IgD-negative memory B cell (primary cell): ENCODE data around the gene MEF2D. TPM values are rescaled to one million over a fixed set of nuclear protein-coding genes. Genes with fewer than 3 reads are reported as not detected.
A peak's percentile ranks its signal among the peaks of the same experiment; 100 is the strongest.

Experiments
- H3K27ac Mint-ChIP-seq, 3 donors: one replicate each; pipeline ENCODE4 v1.8.0; 2020 to 2022; ENCODE audit warnings: mild to moderate bottlenecking in 3 of 3, mixed read lengths in 3 of 3, moderate library complexity in 1 of 3
- H3K27me3 Mint-ChIP-seq: one replicate; pipeline ENCODE4 v1.8.0; 2021; ENCODE audit warnings: mixed read lengths
- H3K36me3 Mint-ChIP-seq: one replicate; pipeline ENCODE4 v1.8.0; 2020; ENCODE audit warnings: mild to moderate bottlenecking, mixed read lengths
- H3K4me1 Mint-ChIP-seq, 3 donors: one replicate each; pipeline ENCODE4 v1.8.0; 2020 to 2022; ENCODE audit warnings: mixed read lengths in 3 of 3, mild to moderate bottlenecking in 1 of 3
- H3K4me3 Mint-ChIP-seq, 4 donors: one replicate each; pipeline ENCODE4 v1.8.0; 2020 to 2022; ENCODE audit warnings: mild to moderate bottlenecking in 4 of 4, mixed read lengths in 4 of 4, moderate library complexity in 3 of 4
- H3K9me3 Mint-ChIP-seq, 3 donors: one replicate each; pipeline ENCODE4 v1.8.0; 2020 to 2021; ENCODE audit warnings: mixed read lengths in 3 of 3, mild to moderate bottlenecking in 1 of 3
- polyA plus RNA-seq: library from polyadenylated mRNA; unstranded; fragments of 300-500 nt; fragmentation: Illumina TruSeq; gene quantifications from one replicate; pipeline ENCODE4 v1.2.3, GENCODE V29; 2021

MEF2D gene
- polyA plus RNA-seq = 16.2 TPM

- H3K4me1 Mint-ChIP-seq = peaks cover 54 to 63% (median 62%) of the 10 kb centered on the region in 3 donors
- no peaks in the 10 kb centered on the region for H3K9me3 Mint-ChIP-seq
- H3K4me3 Mint-ChIP-seq = peak within 1 kb of the TSS; percentile 80 to 97 (median 92)
- H3K27me3 Mint-ChIP-seq = peaks cover 2% of the 10 kb centered on the region
- no peaks in the 10 kb centered on the region for H3K36me3 Mint-ChIP-seq
- peak within 1 kb of the TSS; percentile 92 to 98 (median 97) for H3K27ac Mint-ChIP-seq
Measured at GRCh38 chr1:156500543-156500792, at the start of gene MEF2D. MEF2D (minus strand) TSS chr1:156500775; CDS start chr1:156483292, 17,483 bp downstream.

DNA sequence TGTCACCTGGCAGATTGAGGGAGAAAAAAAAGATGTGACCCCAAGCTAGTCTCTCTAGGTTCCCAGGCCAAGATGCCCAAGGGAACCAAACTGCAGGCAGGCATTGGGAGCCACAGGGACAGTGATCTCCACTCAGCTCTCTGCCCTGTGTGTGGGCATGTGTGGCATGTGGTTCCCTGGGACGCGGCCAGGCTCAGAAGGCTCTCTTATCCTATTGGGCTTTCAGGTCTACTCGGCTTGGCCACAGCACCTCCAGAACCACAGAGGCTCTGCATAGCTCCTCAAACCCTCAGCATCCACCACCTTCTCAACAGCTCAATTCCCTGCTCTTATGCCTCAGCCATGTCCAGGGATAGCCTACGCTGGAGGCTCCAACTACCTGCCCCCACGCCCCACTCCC is 49.8 kb upstream of the MEF2D start:
- H3K27ac Mint-ChIP-seq = peak overlapping the region in 1 of 3 donors; percentile 50
- no peaks in the 10 kb centered on the region for H3K36me3 Mint-ChIP-seq
- H3K4me3 Mint-ChIP-seq = no peak overlapping the region
- H3K9me3 Mint-ChIP-seq = no peaks in the 10 kb centered on the region
- peaks cover 12 to 20% (median 16%) of the 10 kb centered on the region in 3 donors for H3K4me1 Mint-ChIP-seq
- no peaks in the 10 kb centered on the region for H3K27me3 Mint-ChIP-seq

- Mint-ChIP-seq H3K36me3 (no peaks in the 10 kb centered on the region), H3K4me3 (no peak overlapping the region), H3K4me1 (peaks cover 12 to 20% (median 16%) of the 10 kb centered on the region in 3 donors), H3K27ac (peak overlapping the region in 1 of 3 donors; percentile 71), H3K9me3 (no peaks in the 10 kb centered on the region), H3K27me3 (no peaks in the 10 kb centered on the region)
Measured at GRCh38 chr1:156549831-156550230, 49.3 kb upstream of the MEF2D start.

DNA sequence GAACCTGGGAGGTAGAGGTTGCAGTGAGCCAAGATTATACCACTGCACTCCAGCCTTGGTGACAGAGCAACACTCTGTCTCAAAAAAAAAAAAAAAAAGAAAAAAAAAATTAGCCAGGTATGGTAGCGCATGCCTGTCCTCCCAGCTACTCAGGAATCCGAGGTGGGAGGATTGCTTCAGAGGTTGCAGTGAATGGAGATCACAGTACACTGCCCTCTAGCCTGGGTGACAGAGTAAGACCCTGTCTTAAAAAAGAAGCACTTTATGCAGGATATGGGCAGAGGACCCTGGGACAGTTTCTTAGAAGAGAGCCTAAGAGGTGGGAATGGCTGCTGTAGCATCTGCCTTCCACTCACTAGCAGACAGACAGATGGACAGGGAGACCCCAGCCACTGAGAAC is 48.8 kb upstream of the MEF2D start:
- no peak overlapping the region for H3K4me3 Mint-ChIP-seq
- no peaks in the 10 kb centered on the region for H3K9me3 Mint-ChIP-seq
- H3K27ac Mint-ChIP-seq = no peak overlapping the region
- H3K4me1 Mint-ChIP-seq = peaks cover 12 to 21% (median 16%) of the 10 kb centered on the region in 3 donors
- no peaks in the 10 kb centered on the region for H3K27me3 Mint-ChIP-seq
- no peaks in the 10 kb centered on the region for H3K36me3 Mint-ChIP-seq

DNA sequence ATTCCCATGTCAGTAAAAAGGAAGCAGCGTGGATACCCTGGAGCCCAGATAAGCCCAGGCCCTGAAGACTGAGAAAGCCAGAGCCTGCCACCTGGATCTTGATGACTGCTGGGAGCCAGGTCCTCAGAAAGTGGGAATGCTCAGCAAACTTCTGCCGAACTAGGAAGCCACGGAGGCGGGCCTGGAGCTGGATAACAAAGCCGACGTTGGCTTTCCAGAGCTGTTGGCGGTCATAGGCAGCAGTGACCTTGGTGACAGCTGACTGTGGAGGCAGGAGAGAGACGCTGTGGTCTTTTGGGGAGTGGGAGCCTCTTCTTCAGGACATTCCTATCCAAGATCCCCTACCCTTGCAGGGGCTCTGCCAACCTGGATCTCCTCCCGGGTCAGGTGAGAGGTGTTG is 47.4 kb upstream of the MEF2D start:
- H3K9me3 Mint-ChIP-seq = no peaks in the 10 kb centered on the region
- H3K4me1 Mint-ChIP-seq = peaks cover 8 to 16% (median 13%) of the 10 kb centered on the region in 3 donors
- no peak overlapping the region for H3K27ac Mint-ChIP-seq
- no peaks in the 10 kb centered on the region for H3K36me3 Mint-ChIP-seq
- H3K27me3 Mint-ChIP-seq = no peaks in the 10 kb centered on the region
- no peak overlapping the region for H3K4me3 Mint-ChIP-seq

- Mint-ChIP-seq H3K36me3 (no peaks in the 10 kb centered on the region), H3K27me3 (no peaks in the 10 kb centered on the region), H3K27ac (no peak overlapping the region), H3K4me3 (no peak overlapping the region), H3K9me3 (no peaks in the 10 kb centered on the region), H3K4me1 (peaks cover 5 to 12% (median 10%) of the 10 kb centered on the region in 3 donors)
Measured at GRCh38 chr1:156547434-156547833, 46.9 kb upstream of the MEF2D start.

GRCh38 chr1:156546267-156546666 is 45.7 kb upstream of the MEF2D start:
- Mint-ChIP-seq H3K4me3 (no peak overlapping the region), H3K27me3 (no peaks in the 10 kb centered on the region), H3K9me3 (no peaks in the 10 kb centered on the region), H3K27ac (no peak overlapping the region), H3K36me3 (no peaks in the 10 kb centered on the region), H3K4me1 (peaks cover 0 to 4% (median 1%) of the 10 kb centered on the region in 3 donors)

DNA sequence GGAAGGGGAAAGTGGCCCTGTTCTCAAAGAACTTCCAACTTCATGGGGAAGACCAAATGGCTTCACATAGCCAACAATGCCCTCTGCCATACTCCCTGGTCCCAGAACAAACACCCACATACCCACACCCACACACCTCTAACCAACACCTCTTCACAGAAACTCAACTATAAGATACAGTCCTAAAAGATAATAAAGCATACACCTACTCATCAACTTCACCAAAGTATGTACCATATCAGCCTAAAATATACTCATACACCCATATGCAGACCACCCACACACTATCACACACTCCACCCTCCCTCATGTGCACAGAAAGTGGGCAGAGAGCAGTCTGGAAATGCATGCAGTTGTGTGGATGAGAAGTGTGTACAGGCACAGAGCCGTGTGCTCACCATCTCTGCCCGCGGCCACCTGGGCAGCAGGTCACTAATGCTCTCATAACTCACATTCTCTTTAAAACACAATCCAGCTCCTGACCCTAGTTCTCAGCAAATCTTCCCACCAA is 44.1 kb upstream of the MEF2D start:
- no peak overlapping the region for H3K27ac Mint-ChIP-seq

DNA sequence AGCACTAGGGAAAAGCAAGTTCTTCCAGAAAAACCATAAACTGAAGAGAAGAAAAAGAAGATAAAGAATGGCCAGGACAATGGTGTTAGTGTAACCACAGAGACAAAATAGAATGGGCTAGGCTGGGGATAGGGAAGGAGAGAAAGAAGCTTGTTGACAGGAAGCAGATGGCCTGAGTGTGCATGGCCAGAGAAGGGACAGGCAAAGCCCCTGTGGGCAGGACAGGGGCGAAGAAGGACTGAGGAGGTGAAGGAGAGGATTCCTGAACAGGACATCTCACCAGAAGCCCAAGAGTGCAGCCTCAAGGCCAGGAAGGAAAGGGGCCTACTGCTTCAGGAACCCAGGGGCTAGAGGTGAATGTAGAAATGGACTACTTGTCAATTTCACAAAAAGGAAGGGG is 42.5 kb upstream of the MEF2D start:
- Mint-ChIP-seq H3K27ac (no peak overlapping the region), H3K4me3 (no peak overlapping the region), H3K4me1 (peaks cover 0 to 1% (median 0%) of the 10 kb centered on the region in 3 donors), H3K36me3 (no peaks in the 10 kb centered on the region), H3K27me3 (no peaks in the 10 kb centered on the region), H3K9me3 (no peaks in the 10 kb centered on the region)

More for the DNA sequence above, 44.1 kb upstream of the MEF2D start:
- H3K4me1 Mint-ChIP-seq = peaks cover 0 to 1% (median 0%) of the 10 kb centered on the region in 3 donors
- no peaks in the 10 kb centered on the region for H3K36me3 Mint-ChIP-seq
- H3K4me3 Mint-ChIP-seq = no peak overlapping the region
- no peaks in the 10 kb centered on the region for H3K27me3 Mint-ChIP-seq
- H3K9me3 Mint-ChIP-seq = no peaks in the 10 kb centered on the region

DNA sequence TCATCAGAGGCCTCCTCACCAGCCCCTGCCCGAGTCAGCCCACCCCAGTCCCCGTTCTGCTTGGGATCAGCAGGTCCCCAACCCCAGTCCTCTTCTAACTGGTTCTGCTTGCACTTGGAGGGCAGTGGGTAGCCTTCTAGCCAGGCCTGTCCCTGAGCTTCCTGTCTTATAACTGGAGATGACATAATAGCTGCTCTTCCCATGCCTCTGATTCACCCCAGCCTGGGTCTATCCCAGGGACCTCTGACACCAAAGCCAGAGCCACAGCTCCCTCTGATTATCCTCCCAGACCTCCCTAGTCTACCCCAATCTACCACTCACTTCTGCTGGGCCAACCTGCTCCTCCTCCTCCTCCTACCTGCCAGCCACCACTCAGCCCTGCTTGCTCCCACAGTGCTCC is 40.4 kb upstream of the MEF2D start:
- Mint-ChIP-seq H3K27me3 (no peaks in the 10 kb centered on the region), H3K4me3 (no peak overlapping the region), H3K36me3 (no peaks in the 10 kb centered on the region), H3K4me1 (peaks cover 0 to 1% (median 0%) of the 10 kb centered on the region in 3 donors), H3K9me3 (no peaks in the 10 kb centered on the region), H3K27ac (peak overlapping the region in 2 of 3 donors; percentile 67 to 84)

DNA sequence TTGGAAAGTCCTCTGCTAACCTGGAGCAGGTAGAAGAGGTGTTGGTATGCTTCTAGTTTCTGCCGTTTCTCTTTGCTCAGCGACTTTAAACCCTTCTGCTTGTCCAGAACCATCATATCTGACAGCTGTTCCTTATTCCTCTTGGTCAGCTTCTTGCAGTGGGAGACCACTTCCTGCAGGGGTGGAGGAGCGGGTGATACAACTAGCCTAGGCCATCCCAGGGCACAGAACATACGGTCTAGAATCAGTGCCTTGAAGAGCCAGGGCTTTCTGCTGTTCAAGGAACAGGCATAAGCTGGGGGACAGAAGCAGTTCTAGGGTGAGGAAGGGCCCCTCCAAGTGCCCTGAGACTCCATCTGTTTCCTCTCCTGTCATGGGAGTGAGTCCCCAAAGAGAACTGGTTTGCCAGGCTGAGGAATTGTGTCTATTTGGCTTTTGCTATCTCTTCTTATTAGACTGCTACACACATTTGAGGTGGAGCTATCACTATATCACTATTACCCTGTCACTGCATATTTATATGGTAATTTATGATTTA is 39.3 kb upstream of the MEF2D start:
- Mint-ChIP-seq H3K27ac (no peak overlapping the region), H3K27me3 (no peaks in the 10 kb centered on the region)

DNA sequence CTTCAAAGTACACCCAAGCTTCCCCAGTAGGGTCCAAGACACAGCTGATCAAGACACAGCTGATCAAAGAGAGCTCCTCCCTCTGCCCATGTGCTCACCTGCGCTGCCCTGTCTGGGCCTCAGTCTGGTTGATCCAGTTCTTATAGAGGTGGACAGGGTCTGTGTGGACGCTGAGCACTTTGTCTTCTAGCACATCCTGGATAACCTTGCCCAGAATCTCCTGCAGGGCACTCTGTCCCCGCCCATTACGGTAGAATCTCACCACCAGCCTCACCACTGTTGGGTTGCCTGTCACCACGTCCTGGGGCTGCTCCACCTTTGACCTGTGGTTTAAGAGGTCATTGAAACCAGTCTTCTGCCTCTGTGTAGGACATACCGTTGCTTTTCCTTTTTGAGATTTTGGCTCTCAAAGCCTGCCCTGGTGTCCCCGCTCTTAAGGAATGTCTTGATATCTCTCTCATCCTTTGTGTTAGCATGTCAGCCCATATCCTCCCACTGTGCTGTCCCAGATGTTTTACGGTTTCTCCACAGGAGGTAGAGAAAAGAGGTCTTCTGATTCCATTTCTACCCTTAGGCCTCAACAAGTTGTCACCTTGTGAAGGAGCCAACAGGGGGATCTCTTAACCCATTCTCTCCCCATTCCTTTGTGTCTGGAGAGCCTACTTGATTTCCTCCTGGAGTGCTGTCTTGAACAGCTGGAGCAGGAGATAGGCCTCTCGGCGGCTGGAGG is 38.3 kb upstream of the MEF2D start:
- Mint-ChIP-seq H3K27me3 (no peaks in the 10 kb centered on the region), H3K4me1 (peaks cover 0 to 2% (median 0%) of the 10 kb centered on the region in 3 donors), H3K27ac (no peak overlapping the region), H3K9me3 (no peaks in the 10 kb centered on the region), H3K4me3 (no peak overlapping the region), H3K36me3 (no peaks in the 10 kb centered on the region)

More for the DNA sequence above, 39.3 kb upstream of the MEF2D start:
- Mint-ChIP-seq H3K4me1 (peaks cover 0 to 3% (median 0%) of the 10 kb centered on the region in 3 donors), H3K4me3 (no peak overlapping the region), H3K36me3 (no peaks in the 10 kb centered on the region), H3K9me3 (no peaks in the 10 kb centered on the region)

DNA sequence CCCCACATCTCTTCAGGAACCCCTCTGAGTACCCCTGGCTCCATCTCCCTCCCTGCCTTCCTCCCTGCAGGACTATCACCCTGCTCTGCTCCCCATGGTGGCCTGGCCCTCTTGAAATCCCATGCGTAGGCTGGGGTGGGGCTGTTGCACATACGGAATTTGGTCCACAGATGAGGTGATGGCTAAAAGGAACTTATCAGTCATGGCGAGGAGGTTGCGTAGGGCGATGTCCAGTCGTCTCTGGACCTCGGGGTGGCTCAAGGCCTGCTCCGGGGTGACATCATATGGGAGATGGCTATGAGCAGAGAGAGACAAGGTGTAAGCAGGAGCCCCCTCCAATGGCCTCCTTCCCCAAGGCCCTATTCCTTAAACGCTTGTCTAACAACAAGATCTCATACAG is 36.5 kb upstream of the MEF2D start:
- H3K27me3 Mint-ChIP-seq = no peaks in the 10 kb centered on the region
- peaks cover 0 to 2% (median 0%) of the 10 kb centered on the region in 3 donors for H3K4me1 Mint-ChIP-seq
- H3K4me3 Mint-ChIP-seq = no peak overlapping the region
- H3K9me3 Mint-ChIP-seq = no peaks in the 10 kb centered on the region
- H3K36me3 Mint-ChIP-seq = no peaks in the 10 kb centered on the region
- peak overlapping the region in 1 of 3 donors; percentile 39 for H3K27ac Mint-ChIP-seq

GRCh38 chr1:156534424-156535060 is 34.0 kb upstream of the MEF2D start:
- H3K4me1 Mint-ChIP-seq = peaks cover 0 to 2% (median 0%) of the 10 kb centered on the region in 3 donors
- no peaks in the 10 kb centered on the region for H3K9me3 Mint-ChIP-seq
- H3K36me3 Mint-ChIP-seq = no peaks in the 10 kb centered on the region
- no peak overlapping the region for H3K4me3 Mint-ChIP-seq
- H3K27me3 Mint-ChIP-seq = no peaks in the 10 kb centered on the region
- no peak overlapping the region for H3K27ac Mint-ChIP-seq

DNA sequence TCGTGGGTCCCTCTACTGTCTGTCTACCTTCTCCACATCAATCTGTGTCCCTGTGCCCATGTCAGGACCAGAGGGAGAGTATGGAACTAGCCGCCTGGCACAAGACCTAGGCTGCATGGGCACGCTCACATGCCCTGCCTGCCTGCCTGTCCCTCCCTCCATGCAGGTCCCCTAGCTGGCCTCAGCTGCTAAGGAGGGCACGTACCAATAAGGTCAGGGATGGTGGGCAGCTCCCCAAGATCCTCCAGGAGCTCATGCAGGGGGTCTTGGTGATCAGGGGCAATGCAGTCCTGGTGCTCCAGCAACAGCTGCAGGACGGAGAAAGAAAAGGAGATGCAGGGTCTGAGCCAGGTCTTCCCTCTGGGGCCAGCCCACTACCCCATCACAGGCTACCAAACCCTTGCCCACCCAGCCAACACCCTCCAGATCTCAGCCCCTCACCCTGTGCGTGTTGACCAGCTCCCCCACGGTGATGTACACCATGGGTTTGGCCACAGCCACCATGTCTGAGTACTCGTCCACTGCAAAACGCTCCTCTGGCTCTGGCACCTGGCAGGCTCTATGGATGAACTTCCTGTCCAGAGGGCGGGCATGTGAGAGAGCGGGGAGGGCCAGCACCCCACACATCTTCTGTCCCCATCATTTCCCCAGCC is 33.1 kb upstream of the MEF2D start:
- H3K27ac Mint-ChIP-seq = no peak overlapping the region
- H3K36me3 Mint-ChIP-seq = no peaks in the 10 kb centered on the region
- H3K4me1 Mint-ChIP-seq = peaks cover 0 to 2% (median 0%) of the 10 kb centered on the region in 3 donors
- H3K4me3 Mint-ChIP-seq = no peak overlapping the region
- H3K27me3 Mint-ChIP-seq = no peaks in the 10 kb centered on the region
- H3K9me3 Mint-ChIP-seq = no peaks in the 10 kb centered on the region
